Right lung (tissue), 10 donors: ENCODE results near the gene ECI1. TPM values are rescaled to one million over a fixed set of nuclear protein-coding genes. Genes with fewer than 3 reads are reported as not detected.
A peak's percentile ranks its signal among the peaks of the same experiment; 100 is the strongest.

Source experiments
- DNase-seq, 2 donors: peaks; one replicate each; pipeline ENCODE4 v3.0.0-alpha.2; 2013
- long read RNA-seq, 8 donors: transcript quantifications; one replicate each; lab custom pipeline, GENCODE V29; 2026
- polyA plus RNA-seq, 5 donors: library from polyadenylated mRNA; unstranded; fragments of 120-200 nt; gene quantifications; one replicate each; pipeline versions ENCODE4 v1.2.1 to v1.2.3, GENCODE V29; 2013; ENCODE audit warnings: inconsistent platforms in 1 of 5, low replicate concordance in 1 of 5; ENCODE audit not compliant: insufficient read length in 5 of 5, insufficient read depth in 1 of 5

ECI1 gene, protein sequence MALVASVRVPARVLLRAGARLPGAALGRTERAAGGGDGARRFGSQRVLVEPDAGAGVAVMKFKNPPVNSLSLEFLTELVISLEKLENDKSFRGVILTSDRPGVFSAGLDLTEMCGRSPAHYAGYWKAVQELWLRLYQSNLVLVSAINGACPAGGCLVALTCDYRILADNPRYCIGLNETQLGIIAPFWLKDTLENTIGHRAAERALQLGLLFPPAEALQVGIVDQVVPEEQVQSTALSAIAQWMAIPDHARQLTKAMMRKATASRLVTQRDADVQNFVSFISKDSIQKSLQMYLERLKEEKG
- 10 to 100 TPM; 37.2 to 76.1 (median 44.8) TPM for polyA plus RNA-seq
- long read RNA-seq, donor 1, transcript ECI1-201 (7 exons, 1,541 nt): major isoform, 56 of 98 reads
- long read RNA-seq, donor 1, transcript ECI1-206 (6 exons, 961 nt): minor isoform, 20 of 98 reads
- long read RNA-seq, donor 1, partial matches to known transcripts: 20 of 98 reads
- long read RNA-seq, donor 1, other reads (novel, unspliced or antisense): 0 of 98 reads
- long read RNA-seq, donor 2, transcript ECI1-206 (6 exons, 961 nt): minor isoform, 7 of 41 reads
- long read RNA-seq, donor 2, transcript ECI1-201 (7 exons, 1,541 nt): major isoform, 28 of 41 reads
- long read RNA-seq, donor 2, partial matches to known transcripts: 5 of 41 reads
- long read RNA-seq, donor 2, other reads (novel, unspliced or antisense): 0 of 41 reads
- long read RNA-seq, donor 3, transcript ECI1-201 (7 exons, 1,541 nt): major isoform, 39 of 79 reads
- long read RNA-seq, donor 3, transcript ECI1-206 (6 exons, 961 nt): minor isoform, 8 of 79 reads
- long read RNA-seq, donor 3, partial matches to known transcripts: 30 of 79 reads
- long read RNA-seq, donor 3, other reads (novel, unspliced or antisense): 0 of 79 reads
- long read RNA-seq, donor 4, transcript ECI1-206 (6 exons, 961 nt): minor isoform, 9 of 37 reads
- long read RNA-seq, donor 4, transcript ECI1-201 (7 exons, 1,541 nt): major isoform, 16 of 37 reads
- long read RNA-seq, donor 4, partial matches to known transcripts: 10 of 37 reads
- long read RNA-seq, donor 4, other reads (novel, unspliced or antisense): 0 of 37 reads
- long read RNA-seq, donor 5, transcript ECI1-201 (7 exons, 1,541 nt): major isoform, 42 of 76 reads
- long read RNA-seq, donor 5, transcript ECI1-206 (6 exons, 961 nt): minor isoform, 16 of 76 reads
- long read RNA-seq, donor 5, partial matches to known transcripts: 15 of 76 reads
- long read RNA-seq, donor 5, other reads (novel, unspliced or antisense): 0 of 76 reads
- long read RNA-seq, donor 6, transcript ECI1-206 (6 exons, 961 nt): minor isoform, 8 of 59 reads
- long read RNA-seq, donor 6, transcript ECI1-201 (7 exons, 1,541 nt): major isoform, 45 of 59 reads
- long read RNA-seq, donor 6, partial matches to known transcripts: 6 of 59 reads
- long read RNA-seq, donor 6, other reads (novel, unspliced or antisense): 0 of 59 reads
- long read RNA-seq, donor 7, transcript ECI1-201 (7 exons, 1,541 nt): major isoform, 25 of 38 reads
- long read RNA-seq, donor 7, transcript ECI1-206 (6 exons, 961 nt): minor isoform, 11 of 38 reads
- long read RNA-seq, donor 7, partial matches to known transcripts: 0 of 38 reads
- long read RNA-seq, donor 7, other reads (novel, unspliced or antisense): 0 of 38 reads
- long read RNA-seq, donor 8, transcript ECI1-206 (6 exons, 961 nt): minor isoform, 6 of 24 reads
- long read RNA-seq, donor 8, transcript ECI1-201 (7 exons, 1,541 nt): major isoform, 16 of 24 reads
- long read RNA-seq, donor 8, partial matches to known transcripts: 0 of 24 reads
- long read RNA-seq, donor 8, other reads (novel, unspliced or antisense): 0 of 24 reads

GRCh38 chr16:2251296-2252111 is at the start of gene ECI1:
Gene ECI1 (minus strand): TSS chr16:2251587. CDS start chr16:2251566, 21 bp downstream.
- peak; percentile 95 for DNase-seq

DNA sequence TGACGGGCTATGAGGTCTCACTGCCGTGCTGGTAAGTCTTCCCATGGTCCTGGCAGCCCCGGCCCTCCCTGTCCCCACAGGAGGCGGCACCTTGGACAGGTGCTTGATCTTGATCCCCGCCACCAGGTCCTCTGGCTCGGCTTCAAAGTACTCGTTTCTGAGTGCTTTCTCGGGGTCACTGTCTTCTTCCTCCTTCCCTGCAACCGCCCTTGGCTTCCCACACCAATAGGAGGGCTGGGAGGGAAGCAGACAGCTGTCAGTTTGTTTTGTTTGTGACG is 48.5 kb upstream of the ECI1 start:
- DNase-seq: no peak

- no peak for DNase-seq
Measured at GRCh38 chr16:2299121-2299914, 47.9 kb upstream of the ECI1 start.

GRCh38 chr16:2298621-2299020 is 47.2 kb upstream of the ECI1 start:
- DNase-seq: no peak

DNA sequence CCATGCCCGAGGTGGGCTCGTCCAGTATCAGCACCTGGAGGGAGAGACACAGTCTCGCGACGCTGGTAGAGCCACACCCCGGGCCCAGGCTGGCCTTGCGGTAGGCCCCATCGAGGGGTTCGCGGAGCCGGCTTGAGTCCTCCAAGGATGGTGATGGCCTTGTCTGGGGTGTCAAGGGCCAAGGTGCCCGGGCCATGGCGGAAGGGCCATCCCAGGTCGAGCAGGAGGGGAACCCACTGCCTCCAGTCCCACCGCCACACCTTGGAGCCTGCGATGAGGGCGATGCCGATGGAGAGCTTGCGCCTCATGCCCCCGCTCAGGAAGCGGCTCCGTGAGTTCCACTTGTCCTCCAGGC is 46.1 kb upstream of the ECI1 start:
- DNase-seq: no peak

DNA sequence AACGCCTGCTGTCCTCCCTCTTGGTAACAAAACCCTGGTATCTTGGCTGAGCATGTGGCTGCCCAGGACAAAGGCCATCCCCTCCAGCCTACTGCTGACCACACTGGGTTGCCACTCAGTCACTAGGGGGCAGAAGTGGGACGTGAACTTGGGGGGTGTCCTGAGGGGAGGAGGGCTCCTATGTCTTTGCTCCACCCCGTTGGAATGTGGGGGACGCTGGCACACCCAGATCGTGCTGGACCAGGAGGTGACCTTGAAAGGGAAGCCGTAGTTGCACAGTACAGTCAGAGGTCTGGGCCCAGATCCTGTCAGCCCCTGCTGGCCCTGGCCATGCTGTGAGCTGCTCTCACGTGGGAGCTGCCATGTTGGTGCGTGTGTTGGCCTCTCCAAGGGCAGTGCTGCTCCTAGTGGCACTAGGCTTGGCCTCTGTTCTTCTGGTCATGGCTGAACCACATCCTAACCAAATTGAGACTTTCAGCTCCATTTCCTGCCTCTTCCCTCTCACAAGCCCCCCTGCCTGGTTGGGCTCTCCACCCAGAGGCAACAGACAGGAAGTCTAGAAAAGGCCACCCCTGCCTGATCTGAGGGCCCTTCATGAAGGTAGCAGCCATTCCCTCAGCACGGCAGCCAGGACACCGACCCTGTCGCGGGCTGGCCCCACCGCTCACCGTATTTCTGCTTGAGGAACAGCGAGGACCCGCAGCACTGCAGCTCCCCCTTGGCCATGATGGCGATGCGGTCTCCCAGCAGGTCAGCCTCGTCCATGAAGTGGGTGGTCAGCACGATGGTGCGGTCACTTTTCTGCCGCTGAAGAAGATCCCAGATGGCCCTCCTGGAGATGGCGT is 45.5 kb upstream of the ECI1 start:
- no peak for DNase-seq

DNA sequence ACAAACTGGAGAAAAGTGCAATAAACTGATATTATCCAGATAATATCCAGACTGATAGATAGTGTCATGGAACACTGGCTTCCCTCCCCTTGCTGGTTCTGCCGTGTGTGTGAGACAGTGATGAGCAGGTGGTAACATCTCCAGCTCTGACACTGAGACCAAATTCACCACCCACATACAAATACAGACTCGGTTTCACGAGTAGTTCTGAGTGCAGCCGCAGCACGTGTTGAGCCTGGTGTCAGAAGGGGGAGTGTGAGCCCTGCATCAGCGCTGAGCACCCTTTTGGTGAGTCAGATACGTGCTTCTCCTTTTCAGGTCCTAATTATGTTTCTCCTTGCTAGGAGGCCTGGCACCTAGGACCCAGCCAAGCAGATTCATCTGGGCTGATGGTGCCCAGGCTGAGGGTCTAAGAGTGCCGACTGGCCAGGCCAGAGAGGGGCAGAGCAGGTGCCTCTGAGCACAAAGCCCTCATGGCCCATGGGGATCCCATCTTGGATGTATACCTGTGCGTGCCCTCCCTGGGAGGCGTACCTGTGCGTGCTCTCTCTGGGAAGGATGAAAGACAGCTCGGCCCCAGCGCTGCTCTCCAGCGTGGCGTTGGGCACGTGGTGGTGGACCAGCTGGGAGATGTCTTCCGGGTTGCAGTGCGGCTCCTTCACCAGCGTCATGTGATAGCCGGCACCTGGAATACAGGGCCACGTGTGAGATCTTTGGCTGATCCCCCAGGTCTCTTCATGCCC is 43.8 kb upstream of the ECI1 start:
- DNase-seq: no peak

DNA sequence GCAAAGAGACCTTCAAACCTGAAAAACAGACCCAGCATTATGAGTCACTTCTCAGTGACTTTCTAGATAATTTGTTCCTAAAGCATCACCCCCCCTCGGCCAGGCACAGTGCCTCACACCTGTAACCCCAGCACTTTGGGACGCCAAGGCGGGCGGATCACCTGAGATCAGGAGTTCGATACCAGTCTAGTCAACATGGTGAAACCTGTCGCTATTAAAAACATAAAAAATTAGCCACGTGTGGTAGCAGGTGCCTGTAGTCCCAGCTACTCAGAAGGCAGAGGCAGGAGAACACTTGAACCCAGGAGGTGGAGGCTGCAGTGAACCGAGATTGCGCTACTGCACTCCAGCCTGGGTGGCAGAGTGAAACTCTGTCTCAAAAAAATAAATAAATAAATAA is 40.8 kb upstream of the ECI1 start:
- no peak for DNase-seq

- DNase-seq: no peak
Measured at GRCh38 chr16:2289282-2289681, 37.9 kb upstream of the ECI1 start.

GRCh38 chr16:2288726-2289125 is 37.3 kb upstream of the ECI1 start:
- DNase-seq: no peak

DNA sequence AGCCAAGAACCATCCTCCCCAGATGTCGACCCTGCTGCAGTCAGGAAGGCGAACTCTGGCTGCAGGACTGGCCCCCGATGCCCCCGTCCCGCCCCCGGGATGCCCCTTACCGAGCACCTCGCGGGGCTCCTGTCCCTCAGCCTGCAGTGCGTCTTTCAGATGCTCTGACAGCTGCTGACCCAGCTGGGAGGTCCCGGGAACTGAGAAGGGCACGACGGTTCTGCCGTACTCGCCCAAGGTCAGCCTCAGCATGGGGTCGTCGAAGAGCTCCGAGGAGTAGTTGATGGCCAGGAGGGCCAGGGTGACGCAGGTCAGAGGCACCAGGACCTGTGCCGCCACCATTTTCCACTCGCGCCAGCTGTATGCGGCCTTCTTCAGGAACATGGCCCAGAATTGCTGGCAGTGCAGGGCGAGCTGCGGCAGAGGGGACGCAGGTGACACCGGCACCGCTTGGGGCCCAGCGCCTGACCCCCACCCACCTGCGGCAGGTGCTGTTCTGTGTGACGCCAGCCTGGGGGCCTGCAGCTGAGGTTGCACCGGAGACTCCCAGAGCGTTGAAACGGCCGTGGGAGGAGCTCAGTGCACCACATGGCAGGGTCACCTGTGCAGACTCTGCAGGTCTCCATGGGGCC is 36.6 kb upstream of the ECI1 start:
- no peak for DNase-seq

GRCh38 chr16:2286550-2286949 is 35.2 kb upstream of the ECI1 start:
- DNase-seq: no peak

GRCh38 chr16:2285731-2286191 is 34.4 kb upstream of the ECI1 start:
- DNase-seq: no peak

DNA sequence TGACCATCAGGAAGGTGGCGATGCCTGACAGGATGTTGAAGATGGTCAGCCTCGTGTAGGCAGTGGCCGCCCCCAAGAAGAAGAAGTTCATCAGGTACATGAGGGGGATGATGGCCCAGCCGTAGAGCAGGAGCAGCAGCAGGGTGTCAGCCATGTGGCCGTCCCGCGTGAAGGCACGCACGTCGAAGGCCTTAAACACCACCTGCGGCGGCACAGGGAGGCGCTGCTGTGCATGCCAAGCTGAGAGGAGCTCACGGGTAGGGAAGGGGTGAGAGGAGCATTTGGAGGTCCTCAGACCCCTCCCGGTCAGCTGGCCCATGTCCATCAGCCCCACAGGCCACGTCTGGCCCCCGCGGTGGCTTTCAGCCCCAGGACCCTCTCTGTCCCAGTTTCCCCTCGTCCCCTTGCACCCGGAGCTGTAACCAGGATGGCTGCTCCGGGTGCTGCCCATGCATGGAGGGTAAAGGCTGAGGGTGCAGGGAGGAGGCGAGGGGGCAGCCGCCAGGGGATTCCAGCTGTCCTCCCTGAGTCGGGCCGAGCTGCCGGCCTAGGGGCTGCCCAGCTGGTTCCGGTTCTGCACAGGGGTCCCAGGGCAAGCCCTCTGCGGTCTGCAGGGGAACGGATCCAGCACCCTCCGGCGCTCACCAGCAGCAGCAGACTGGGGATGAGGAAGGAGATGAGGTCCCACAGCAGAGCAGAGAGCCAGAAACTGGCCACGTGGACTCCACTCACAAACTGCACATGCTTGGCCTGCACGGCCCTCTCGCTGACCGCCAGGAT is 33.6 kb upstream of the ECI1 start:
- no peak for DNase-seq

DNA sequence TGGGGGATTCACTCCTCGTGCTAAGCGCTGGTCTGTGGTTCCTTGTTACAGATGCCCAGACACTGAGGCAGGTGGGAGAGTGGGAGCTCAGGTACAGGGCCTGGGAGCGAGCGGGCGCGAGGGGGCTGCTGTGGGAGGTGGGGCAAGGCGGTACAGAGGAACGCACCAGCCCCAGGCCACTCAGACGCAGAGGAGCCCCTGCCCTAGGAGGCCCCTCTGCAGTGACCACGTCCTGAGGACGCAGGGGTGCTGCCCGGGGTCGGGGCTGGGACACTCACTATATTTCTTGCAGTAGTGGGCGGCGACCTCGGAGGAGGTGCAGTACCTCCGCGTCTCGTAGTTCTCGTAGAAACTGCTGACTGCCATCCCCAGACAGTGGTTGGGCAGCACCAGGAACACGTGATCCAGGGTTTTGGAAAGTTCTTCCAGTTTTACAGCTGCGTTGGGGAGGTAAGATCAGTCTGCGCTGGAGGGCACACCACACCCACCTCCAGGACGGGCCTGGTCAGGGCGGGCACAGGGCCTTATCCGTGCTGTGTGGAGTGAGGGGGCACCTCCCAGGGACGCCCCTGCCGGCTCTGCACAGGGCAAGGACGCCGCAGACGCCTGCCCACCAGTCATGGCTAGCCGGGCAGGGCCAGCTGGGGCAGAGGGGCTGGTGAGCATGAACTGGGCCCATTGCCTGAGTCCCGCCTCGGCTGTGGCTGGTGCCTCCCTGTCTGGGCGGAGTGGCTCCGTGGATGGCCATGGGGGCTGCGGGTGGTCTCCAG is 32.8 kb upstream of the ECI1 start:
- no peak for DNase-seq
